AG04450 (cell line): ENCODE data around the gene ACTL6B. TPM values are rescaled to one million over a fixed set of nuclear protein-coding genes. Genes with fewer than 3 reads are reported as not detected.
"Not testable (repeated sequence)": the region's sequence is repeated elsewhere in the genome, so short reads cannot be mapped to it uniquely, and the experiment has no call there.

Source experiments
- CTCF ChIA-PET: fragments of 300-600, 350-600 bp; formaldehyde crosslinking; extraction: SDS; loops from one replicate; lab custom pipeline; 2022; ENCODE audit warnings: antibody characterized with exemption, inconsistent platforms; lab: Charles Lee
- POLR2A ChIA-PET: fragments of 350-600 bp; formaldehyde crosslinking; extraction: SDS; loops from one replicate; lab custom pipeline; 2021; ENCODE audit warnings: antibody characterized with exemption, inconsistent platforms; lab: Yijun Ruan, JAX
- DNase-seq: peaks from one replicate; pipeline ENCODE4 v3.0.0-alpha.2; 2011; ENCODE audit warnings: low read depth, low spot score
- H3K27ac ChIP-seq: one replicate; pipeline ENCODE4 v1.5.1; 2012; ENCODE audit warnings: low read depth, low read length, control low read depth
- H3K27me3 ChIP-seq: one replicate; pipeline ENCODE4 v1.6.0; 2012; ENCODE audit warnings: low read length; ENCODE audit not compliant: control insufficient read depth, insufficient read depth
- H3K4me3 ChIP-seq: 2 replicates; pipeline ENCODE4 v1.5.1; 2011; ENCODE audit warnings: mild to moderate bottlenecking, low read depth, low read length, control low read depth
- H3K9me3 ChIP-seq: 2 replicates; pipeline ENCODE4 v1.5.1; 2012; ENCODE audit warnings: low read length; ENCODE audit not compliant: control insufficient read depth, insufficient read depth
- polyA plus RNA-seq: library from polyadenylated mRNA; depleted of rRNA; stranded (reverse); fragments of >200 nt; gene quantifications from 2 replicates; pipeline ENCODE4 v1.2.3, GENCODE V29; 2011
- TF ChIP-seq, protein P1 (sequence below): IDR thresholded peaks from 2 replicates; pipeline ENCODE4 v1.5.1; 2011; ENCODE audit warnings: low read depth, low read length, control low read depth, inconsistent platforms

Gene ACTL6B
- polyA plus RNA-seq, 1 experiment, result not detected

DNA sequence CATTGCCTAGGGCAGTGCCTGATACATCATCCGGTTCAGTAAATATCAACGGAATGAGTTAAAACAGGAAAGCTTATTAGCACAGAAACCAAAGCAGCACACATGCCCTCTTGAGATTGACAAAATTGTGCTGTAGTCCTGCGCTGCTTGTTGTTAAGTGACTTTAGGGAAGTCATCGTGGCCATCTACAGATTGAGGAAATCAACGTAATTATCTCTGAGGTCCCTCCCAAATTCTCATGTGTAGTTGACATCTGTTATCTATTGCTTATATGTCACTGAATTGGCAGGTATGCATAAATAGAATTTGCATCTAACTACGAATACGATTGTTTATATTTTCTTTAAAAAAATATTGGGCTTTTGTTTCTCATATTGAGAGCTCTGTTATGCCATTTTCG is 13.8 kb upstream of the ACTL6B start:
- POLR2A ChIA-PET, result no interaction called here

DNA sequence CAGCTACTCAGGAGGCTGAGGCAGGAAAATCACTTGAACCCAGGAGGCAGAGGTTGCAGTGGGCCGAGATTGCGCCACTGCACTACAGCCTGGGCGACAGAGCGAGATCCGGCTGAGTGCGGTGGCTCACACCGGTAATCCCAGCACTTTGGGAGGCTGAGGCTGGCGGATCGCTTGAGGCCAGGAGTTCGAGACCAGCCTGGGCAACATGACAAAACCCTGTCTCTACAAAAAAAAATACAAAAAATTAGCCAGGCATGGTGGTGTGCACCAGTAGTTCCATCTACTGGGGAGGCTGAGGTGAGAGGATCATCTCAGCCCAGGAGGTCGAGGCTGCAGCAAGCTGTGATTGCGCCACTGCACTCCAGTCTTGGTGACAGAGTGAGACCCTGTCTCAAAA is 12.9 kb upstream of the ACTL6B start:
- peaks cover 19% of the 10 kb centered on the region for H3K27me3 ChIP-seq
- CTCF ChIA-PET, H3K4me3 ChIP-seq, H3K9me3 ChIP-seq, DNase-seq, POLR2A ChIA-PET, H3K27ac ChIP-seq: not testable (repeated sequence)

More for the DNA sequence above, 13.8 kb upstream of the ACTL6B start:
- no peak for DNase-seq
- TF ChIP-seq, protein P1, sequence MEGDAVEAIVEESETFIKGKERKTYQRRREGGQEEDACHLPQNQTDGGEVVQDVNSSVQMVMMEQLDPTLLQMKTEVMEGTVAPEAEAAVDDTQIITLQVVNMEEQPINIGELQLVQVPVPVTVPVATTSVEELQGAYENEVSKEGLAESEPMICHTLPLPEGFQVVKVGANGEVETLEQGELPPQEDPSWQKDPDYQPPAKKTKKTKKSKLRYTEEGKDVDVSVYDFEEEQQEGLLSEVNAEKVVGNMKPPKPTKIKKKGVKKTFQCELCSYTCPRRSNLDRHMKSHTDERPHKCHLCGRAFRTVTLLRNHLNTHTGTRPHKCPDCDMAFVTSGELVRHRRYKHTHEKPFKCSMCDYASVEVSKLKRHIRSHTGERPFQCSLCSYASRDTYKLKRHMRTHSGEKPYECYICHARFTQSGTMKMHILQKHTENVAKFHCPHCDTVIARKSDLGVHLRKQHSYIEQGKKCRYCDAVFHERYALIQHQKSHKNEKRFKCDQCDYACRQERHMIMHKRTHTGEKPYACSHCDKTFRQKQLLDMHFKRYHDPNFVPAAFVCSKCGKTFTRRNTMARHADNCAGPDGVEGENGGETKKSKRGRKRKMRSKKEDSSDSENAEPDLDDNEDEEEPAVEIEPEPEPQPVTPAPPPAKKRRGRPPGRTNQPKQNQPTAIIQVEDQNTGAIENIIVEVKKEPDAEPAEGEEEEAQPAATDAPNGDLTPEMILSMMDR, result no peak
- H3K9me3 ChIP-seq, result no peaks in the 10 kb centered on the region
- H3K27ac ChIP-seq, result no peak overlapping the region
- H3K27me3 ChIP-seq, result peaks cover 17% of the 10 kb centered on the region
- CTCF ChIA-PET, result no interaction called here
- no peak overlapping the region for H3K4me3 ChIP-seq

DNA sequence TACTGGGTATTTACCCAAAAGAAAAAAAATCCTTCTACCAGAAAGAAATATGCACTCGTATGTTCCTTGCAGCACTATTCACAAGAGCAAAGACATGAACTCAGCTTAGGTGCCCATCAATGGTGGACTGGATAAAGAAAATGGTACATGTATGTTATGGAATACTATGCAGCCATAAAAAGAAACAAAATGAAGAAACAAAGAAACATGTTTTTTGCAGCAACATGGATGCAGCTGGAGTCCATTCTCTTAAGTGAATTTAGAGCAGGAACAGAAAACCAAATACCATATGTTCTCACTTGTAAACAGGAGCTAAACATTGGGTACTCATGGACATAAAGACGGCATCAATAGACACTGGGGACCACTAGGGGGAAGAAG is 11.8 kb upstream of the ACTL6B start:
- POLR2A ChIA-PET, result no interaction called here
- Histone ChIP-seq H3K27me3 (peaks cover 19% of the 10 kb centered on the region), H3K27ac (no peak overlapping the region), H3K9me3 (no peaks in the 10 kb centered on the region), H3K4me3 (no peak overlapping the region)
- CTCF ChIA-PET, result no interaction called here
- TF ChIP-seq, protein P1, result no peak
- no peak for DNase-seq

DNA sequence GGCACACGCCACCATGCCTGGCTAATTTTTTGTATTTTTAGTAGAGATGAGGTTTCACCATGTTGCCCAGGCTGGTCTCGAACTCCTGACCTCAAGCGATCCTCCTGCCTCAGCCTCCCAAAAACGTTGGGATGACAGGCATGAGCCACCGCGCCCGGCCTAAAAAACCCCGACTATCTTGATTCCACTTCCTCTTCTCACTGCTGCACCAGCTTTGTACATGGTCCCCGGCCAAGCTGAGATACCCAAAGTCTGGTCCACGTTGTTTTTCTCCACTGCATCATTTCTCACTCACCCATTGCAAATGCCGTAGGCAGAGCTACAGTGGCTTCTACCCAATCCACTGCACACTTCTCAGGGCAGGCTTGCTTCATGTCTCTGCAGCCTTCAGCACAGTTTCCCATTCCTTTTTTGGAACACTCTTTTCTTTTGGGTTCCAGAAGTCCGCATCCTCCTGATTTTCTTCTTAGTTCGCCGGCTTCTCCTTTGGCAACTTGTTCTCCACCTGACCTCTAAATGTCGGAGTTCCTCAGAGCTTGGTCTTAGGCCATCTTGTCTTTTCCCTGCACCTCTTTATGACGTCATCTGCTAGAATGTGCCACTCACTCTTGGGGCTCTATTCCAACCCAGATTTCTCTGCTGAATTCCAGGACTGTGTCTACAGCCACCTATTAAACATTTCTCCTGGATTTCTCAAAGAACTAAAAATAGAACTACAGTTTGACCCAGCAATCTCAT is 11.3 kb upstream of the ACTL6B start:
- DNase-seq, result no peak
- H3K9me3 ChIP-seq, result no peaks in the 10 kb centered on the region
- TF ChIP-seq, protein P1, result no peak
- no peak overlapping the region for H3K4me3 ChIP-seq
- ChIA-PET CTCF (no interaction called here), POLR2A (no interaction called here)
- no peak overlapping the region for H3K27ac ChIP-seq
- H3K27me3 ChIP-seq, result peaks cover 19% of the 10 kb centered on the region

DNA sequence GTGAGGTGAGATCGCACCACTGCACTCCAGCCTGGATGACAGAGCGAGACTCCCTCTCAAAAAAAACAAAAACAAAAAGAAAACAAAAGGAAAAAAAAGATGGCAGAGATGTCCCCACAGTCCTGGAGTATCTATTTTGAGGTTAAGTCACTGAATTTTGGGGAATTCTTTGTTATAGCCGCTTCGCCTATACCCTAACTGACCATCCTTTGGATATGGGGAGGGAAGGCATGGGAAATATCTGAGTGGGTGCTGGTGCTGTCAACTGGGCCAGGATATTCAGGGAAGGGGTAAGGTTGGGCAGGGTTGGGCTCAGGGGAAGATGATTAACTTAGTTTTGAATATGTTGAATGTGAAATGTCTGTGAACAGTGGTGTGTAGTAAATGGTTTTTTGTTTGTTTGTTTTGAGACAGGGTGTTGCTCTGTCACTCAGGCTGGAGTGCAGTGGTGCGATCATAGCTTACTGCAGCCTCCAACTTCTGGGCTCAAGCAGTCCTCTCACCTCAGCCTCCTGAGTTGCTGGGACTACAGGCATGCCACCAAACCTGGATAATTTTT is 9.0 kb upstream of the ACTL6B start:
- TF ChIP-seq, protein P1, result no peak
- Histone ChIP-seq H3K27me3 (peaks cover 19% of the 10 kb centered on the region), H3K9me3 (no peaks in the 10 kb centered on the region), H3K4me3 (no peak overlapping the region), H3K27ac (no peak overlapping the region)
- ChIA-PET CTCF (interaction anchor here (1.0 kb wide), 1 partner anchor 105 kb away, joined by 3 read pairs; no protein-coding TSS in a partner anchor), POLR2A (no interaction called here)
- no peak for DNase-seq

DNA sequence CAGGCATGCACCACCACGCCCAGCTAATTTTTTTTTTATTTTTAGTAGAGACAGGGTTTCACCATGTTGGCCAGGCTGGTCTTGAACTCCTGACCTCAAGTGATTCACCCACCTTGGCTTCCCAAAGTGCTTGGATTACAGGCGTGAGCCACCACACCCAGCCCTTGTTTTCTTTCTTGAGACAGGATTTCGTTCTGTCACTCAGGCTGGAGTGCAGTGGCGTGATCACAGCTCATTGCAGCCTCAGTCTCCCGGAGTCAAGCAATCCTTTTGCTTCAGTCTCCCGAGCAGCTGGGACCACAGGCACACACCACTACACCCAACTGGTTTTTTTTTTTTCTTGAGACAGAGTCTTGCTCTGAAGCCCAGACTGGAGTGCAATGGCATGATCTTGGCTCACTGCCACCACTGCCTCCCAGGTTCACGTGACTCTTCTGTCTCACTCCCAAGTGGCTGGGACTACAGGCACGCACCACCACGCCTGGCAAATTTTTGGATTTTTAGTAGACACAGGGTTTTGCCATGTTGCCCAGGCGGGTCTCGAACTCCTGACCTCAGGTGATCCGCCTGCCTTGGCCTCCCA is 6.0 kb upstream of the ACTL6B start:
- POLR2A ChIA-PET, DNase-seq: not testable (repeated sequence)

More for the DNA sequence above, 6.0 kb upstream of the ACTL6B start:
- H3K9me3 ChIP-seq, CTCF ChIA-PET, H3K4me3 ChIP-seq, H3K27ac ChIP-seq: not testable (repeated sequence)
- H3K27me3 ChIP-seq, result peaks cover 19% of the 10 kb centered on the region
